Activated CD4-positive, alpha-beta T cell treated with anti-CD3 and anti-CD28 coated beads, Interleukin-2, amount 50 U/mL, for 48 hours (primary cell): Measurements from ENCODE around the gene HHAT.

Source experiments
- DNase-seq, 2 experiments: peaks; one replicate each; pipeline ENCODE4 v3.0.0-alpha.2; 2020

The HHAT gene

DNA sequence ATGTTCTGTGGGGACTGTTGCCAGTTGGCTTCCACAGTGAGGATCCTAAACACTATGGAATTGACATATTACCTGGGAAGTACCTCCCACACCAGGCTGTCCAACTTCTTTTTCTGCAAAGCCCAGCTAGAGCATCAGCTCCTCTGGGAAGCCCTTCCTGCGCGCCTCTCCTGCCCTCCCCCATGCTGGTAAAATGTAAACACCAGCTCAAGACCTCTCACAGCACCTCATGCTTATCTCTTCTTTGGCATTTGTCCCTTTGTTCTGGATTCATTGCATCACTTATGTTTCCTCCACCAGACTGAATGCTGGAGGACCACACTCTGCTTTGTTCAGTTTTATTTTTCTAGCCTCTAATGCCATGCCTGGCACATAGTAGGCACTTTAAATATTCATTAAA lies 172.1 kb downstream of the HHAT start:
- no peak for DNase-seq

DNA sequence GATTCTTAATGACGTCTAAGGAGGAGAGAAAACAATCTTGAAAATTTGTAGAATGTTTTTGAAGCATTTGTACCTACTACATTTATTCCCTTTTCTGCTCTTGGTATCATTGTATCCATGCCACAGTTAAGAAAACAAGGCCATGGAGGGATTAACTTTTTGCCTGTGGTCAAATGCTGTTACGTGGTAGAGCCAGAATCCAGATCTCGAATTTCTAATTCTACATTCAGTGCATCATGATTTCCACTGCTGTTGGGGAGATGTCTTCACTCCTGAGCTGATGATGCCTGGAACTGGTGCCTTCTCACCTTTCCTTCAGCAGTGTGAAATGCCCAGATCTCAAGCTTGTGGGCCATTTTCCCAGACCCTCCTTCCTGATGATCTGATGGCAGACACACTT lies 175.6 kb downstream of the HHAT start:
- DNase-seq, result no peak

DNA sequence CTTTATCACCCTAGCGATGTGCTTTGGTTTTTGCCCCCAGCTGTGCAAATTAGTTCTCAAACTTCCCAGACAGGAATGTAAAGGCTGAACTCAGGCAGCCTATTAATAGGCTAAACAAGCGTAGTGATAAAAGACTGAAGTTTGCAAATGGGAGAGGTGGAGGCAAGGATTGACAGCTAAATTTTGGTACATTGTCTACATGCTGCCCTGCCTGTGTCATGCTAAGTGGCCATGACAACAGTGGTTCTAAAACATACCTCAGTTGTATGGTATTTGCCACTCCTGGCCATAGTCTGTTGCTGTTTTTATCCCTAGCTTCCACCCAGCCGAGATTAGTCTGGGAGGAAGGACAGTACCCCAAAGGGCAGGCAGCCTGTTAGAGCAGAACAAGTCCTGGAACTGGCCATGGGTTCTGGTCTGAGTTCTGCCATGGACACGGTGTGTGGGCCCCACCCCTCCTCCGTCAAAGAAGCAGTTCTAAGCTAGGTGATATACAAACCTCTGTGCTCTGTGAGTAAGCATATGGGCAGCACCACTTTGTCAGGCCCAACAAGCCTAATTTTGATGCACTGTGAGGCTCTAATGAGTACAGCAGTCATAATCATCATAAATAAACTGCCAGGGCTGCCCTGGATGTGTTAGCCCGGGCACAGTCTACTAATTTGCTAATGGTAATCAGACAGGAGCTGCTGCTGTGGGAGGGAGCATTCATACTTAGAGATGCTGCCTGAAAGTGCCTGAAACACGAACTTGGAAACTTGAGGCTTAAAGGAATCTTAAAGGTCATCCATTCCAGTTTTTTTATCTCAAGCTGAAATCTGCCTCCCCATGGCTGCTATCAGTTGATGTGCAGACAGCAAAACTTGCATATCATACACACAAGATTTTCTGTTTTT lies 177.1 kb downstream of the HHAT start:
- DNase-seq, result no peak

DNA sequence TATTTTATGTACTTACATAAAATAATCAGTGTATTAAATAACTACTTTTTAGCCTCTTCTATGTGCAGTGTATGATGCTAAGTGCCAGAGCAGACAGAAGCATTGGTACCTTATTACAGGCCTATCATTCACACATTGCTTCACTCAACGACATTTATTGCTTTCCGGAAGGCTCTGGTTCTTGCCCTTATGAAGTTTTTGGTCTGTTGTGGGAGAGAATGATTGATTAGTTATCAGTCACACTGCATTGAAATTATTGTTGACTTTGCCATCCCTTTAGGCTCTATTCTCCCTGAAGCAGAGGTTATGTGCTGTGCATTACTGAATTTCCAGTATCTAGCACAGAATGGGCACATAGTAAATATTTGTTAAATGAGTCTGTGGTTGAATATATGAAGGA lies 178.0 kb downstream of the HHAT start:
- no peak for DNase-seq

DNA sequence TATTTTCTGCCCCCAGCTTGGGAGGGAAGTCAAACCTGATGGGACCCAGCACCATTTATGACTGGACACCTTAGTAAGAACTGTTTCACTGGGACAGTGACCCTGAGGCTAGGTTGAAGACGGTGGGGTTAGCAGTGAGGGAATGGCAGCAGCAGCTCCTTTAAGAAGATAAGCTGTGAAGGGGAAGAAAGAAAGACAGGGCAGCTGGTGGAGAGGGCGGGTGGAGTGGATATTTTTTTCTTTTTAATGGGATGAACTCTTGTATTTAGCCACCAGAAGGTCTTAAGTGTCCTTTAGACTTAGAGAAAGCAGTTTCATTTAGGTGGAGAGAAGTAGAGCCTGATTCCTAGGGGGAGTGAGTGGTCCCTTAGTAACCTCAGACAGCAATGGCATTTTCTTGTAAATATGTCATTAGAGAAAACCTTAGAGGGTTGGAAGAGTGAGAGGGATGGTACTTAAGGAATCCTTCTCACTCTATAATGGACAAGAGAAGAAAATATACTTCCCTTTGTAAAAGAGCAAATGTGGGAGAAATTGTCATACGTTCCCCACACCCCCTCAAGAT lies 187.5 kb downstream of the HHAT start:
- DNase-seq, result no peak

DNA sequence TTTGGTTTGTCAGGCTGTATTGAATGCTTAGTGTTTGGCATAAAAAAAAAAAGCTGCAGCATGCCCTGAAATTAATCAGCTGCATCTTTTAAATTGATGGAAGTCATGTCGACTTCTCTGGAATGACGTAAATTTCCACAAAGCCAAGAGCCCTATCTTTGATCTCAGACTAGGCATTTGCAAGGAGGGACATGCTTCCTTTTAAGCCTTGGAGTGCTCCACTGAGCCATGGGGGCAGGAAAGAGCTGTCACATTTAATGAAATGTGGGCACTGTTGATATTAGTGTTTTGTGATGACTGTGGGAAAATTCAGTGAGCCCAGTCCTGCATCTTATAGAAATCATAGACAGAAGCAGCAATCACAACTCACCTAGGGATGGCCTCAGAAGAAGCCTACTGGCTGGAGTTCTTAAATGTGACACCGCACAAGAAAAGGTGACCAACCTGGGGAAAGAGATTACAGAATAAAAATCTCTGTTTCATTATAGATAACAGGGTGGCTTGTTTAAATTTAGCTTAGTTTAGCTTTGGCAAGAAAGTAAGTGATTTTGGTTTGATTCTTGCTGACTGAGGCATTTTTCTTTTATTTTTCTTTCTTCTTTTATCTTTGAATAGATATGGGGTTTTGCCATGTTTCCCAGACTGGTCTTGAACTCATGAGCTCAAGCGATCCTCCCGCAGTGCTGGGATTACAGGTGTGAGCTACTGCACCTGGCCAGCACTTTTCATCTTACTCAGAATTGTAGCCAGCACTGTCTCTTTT lies 188.2 kb downstream of the HHAT start:
- no peak for DNase-seq

DNA sequence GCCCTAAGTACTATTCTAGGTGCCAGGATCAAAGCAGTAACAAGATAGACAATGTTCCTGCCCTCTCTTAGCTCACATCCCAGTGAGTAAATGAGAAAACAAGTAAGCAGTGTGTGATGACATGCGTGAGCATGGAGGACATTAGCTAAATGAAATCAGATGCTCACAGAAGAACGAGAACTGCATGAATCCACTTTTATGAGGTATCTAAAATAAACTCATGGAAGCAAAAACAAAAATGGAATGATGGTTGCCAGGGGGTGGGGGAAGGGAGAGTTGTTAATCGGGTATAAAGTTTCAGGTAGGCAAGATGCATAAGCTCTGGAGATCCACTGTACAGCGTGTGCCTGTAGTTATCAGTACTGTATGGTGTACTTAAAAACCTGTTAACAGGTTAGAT lies 195.1 kb downstream of the HHAT start:
- no peak for DNase-seq

DNA sequence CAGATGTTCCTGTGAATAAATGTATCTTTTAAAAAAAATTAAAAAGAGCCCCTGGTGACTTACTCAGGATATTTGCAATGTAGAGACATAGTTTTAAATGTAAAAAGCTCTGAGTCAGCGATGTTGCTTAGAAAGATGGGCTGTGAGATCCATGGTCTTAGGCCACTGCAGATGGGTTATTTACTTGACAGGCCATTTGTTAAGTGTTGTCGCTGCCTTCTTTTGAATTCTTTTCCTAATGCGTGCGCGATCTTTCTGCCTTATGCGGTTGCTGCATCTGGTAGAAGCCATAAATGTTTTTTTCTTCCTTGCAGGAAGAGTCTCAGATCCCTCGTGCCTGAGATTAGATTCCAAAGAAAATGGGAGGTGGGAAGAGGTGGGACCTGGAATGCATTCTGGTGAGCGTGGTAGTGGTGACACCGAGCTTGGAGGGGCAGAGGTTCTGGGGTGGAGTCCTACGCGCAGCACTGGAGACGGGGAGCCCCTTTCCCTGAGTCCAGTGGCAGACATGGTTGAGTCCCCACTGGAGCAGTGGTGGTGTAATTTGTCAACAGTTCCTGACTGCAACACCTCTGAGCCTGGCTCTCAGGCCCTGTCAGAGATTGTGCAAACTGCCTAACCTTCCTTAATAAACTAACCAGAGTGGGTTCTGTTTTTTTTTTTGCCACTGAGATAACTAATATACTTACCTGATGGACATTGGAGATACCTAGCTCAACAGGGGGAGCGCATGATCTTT lies 197.2 kb downstream of the HHAT start:
- DNase-seq, result no peak

DNA sequence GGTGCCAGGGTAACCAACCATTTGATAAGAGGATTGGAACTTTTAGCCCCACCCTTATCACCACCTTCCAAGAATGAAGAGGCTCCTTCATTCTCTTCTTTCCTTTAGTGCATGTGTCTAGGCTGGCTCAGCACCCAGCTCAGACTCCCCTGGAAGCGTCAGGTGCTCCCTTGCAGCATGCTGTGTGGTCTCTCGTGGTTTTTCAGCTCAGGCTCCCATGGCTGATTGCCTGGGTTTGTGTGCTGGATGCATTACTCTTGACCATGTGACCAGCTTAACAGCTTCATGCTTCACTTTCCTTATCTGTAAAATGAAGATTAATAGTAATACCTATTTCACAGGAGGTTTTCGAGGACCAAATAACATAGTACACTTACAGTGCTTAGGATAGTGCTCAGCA lies 198.4 kb downstream of the HHAT start:
- DNase-seq, result no peak

DNA sequence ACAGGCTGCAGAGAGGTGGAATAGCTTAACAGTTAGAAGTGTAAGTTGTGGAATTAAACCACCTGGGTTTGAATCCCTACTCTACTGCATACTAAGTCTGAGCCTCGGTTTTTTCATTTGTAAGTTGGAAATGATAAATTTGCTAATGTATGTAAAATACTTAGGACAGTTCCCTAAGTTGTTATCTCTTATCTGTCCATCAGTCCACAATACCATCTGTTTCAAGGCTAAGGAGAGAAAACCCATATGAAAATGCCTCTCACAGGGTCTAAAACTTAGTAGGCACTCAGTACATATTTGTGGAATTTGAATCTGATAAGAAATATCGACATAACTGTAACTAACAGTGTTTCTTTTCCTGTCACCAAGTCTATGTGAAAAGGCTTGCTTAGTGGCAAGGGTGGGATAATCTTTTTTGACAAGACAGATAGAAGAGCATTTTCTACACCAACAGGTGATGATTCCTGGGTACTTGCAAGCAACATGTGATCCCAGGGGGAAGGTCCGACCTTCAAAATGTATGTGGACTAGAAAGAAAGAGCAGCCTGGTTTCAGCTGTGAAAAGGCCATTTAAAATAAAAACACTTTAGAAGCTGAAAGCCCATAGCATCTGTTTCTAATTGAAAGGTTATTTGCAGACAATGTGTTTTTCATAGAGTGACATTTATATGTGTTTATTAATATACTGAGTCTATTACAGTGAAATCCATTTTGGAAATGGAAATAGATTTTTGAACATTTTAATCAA lies 202.9 kb downstream of the HHAT start:
- DNase-seq, result no peak

DNA sequence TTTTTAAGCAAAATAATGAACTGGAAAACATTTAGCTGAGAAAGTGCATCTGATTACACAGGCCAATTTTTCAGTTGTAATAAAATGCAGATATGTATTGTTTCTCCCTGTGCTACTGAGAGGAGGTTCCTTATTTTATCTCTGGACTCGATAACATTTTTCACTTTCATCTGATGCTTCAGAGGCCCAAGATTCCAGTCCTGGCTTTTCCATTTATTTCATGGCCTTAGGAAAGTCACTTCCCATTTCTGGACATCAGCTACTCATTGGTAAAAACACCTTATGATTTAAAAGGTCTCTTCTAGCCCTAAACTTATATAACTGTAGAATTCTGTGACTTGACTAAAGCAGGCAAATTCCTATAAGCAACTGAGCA lies 203.5 kb downstream of the HHAT start:
- no peak for DNase-seq

DNA sequence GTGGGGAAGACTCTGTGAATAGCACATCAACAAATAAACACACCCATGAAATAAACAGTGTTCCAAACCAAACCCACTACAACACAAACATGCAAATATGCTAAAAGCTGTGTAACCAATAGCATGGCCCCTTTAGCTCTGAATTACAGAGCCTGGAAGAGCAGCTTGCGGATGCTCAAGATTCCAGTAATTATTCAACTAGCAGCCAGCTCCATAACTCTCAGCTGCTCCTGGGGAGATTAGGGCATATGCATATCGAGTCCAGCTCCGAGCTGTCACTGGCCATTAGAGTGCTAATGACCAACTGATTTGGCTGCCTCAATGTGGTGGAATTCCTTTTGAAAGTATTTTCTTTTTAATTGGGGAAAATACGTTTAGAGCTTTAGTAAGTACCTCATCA lies 207.1 kb downstream of the HHAT start:
- no peak for DNase-seq

DNA sequence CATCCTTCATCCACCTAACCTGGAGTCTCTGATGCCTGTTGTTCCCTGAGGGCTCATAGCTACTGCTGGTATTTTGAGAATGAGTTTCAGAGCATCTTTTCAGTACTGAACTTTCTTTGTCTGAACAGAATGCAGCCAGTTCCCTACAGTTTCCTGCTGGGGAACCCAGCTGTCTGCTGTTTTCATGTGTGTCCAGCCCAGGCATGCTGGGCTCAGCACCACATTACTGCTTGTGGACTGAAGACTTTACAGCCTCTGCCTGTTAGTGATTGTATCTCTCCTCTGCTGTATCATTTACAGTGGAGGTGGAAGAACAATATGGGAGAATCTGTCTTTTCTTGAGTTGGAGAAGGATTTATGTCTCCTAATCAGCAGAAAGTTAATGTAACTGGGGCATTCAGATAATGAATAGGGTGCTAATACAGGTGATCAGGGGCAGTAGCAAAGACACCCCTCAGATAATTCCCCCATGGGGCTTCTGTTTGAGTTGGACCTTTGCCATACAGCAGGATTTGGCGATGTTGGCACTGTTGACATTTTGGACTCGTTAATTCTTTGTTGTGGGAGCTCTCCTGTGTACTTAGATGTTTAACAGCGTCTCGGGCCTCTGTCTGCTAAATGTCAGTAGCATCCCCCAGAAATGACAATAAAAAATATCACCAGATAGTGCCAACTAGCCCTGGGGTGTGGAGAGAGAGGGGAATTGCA lies 207.7 kb downstream of the HHAT start:
- DNase-seq, result no peak

DNA sequence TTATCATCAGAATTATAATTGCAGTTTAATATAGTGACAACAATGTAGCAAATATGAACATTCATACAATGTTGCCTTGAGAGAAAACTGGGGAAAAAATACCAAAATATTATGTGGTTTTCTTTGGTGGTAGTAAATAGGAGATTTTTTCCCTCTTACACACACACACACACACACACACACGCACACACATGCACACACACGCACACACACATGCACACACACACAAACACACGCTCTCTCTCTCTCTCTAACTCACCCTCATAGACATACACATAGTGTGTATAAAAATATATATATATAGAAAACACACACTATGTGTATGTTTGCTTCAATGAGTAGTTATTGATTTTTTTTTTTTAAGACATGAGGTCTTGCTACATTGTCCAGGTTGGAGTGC lies 211.6 kb downstream of the HHAT start:
- no peak for DNase-seq

DNA sequence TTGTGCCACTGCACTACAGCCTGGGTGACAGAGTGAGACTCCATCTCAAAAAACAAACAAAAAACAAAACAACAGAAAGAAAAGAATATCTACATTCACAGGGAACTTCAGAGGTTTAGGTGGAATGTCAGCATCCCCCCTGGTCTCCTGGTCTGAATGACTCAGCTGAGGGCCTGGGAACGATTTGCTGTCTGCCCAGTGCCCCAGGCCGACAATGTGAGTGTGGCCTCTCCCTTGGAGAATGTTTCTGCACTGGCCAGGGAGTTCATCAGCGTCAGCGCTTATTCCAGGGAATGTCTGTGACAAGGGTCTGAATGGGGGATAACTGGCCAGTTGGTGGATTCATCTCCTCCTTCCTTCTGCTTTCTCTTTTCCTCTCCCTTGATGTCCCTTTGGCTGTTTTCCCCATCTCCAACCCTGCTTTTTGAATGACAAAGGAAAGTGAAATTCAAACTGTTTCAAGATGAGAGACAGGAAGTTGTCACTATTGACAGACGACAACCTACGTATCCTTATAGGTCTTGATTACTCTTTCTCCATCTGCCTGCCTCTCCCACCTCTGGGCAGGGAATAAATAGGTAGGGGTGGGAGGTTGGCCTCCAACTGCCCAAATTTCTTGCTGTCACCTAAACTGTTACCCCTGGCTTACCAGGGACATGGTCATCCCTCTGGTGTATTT lies 213.1 kb downstream of the HHAT start:
- DNase-seq, result no peak

DNA sequence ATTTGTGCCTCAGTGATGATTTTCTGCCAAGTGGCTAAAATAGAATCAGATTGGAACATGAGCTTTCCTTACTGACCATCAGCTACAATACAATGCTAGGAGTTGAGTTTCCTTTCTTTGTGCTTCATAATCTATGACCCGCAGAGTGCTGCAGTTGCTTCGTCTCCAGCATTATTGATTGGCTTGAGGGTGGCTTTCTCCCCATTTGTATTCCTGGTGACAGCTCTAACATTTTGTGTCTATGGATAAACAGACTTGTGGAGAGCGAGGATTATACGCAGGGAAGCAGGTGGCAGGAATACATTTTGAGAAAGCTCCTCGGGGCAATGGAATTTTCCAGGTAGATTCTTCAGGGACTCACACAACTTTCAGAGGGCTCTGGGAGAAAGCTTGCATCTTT lies 223.2 kb downstream of the HHAT start:
- no peak for DNase-seq

DNA sequence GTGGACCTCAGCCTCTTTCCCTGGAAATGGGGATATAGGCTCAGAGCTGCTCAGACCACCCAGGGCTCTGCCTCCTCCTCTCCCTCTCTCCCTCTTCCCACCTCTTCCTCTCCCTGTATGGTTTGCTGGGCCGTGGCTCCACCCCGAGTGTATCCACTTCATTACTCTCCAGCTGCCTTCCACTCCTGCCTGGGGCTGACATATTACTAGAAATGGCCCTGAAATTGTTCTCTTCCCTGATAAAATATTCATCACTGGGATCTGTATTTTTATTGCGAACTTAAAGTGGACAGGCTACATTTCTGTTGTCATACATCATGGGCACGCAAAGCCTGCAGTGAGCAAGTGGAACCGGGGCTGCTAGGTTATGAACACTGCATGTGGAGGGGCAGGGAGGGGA lies 225.0 kb downstream of the HHAT start:
- no peak for DNase-seq

DNA sequence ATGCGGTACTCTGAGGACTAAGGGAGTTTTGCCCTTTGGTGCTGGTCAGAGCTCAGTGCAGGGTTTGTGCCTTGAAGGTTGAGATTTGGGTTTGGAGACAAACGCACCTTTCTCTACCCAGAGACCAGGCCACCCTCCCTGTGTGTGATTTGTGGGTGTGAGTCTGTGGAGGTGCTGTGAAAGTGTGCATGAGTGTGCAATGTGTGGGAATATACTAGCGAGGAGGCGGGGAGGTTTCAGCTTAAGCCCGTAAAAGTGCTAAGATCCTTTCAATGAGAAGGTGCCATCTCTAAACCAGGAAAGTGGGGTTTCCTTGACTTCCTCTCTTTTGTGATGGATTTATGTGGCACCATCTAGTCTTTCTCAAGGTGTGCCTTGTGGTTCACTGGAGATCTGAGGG lies 225.7 kb downstream of the HHAT start:
- DNase-seq, result no peak

DNA sequence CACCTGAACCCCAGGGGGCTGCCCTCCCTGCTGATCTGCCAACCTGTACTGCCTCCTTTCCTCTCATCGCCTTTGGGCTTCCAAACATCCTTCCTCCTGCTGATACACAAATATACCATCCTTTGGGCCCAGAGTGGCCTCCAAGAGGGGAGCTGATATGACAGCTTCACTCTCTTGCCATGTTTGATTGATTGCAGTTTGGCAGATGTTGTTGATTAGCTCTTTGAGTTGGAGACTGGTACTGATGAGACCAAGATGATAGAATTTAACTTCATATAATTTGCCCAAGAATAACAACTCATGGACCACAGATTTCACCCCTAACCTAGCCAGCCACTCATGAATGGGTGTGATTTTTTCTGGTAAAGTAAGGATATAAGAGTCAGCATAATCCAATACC lies 227.8 kb downstream of the HHAT start:
- DNase-seq, result no peak

DNA sequence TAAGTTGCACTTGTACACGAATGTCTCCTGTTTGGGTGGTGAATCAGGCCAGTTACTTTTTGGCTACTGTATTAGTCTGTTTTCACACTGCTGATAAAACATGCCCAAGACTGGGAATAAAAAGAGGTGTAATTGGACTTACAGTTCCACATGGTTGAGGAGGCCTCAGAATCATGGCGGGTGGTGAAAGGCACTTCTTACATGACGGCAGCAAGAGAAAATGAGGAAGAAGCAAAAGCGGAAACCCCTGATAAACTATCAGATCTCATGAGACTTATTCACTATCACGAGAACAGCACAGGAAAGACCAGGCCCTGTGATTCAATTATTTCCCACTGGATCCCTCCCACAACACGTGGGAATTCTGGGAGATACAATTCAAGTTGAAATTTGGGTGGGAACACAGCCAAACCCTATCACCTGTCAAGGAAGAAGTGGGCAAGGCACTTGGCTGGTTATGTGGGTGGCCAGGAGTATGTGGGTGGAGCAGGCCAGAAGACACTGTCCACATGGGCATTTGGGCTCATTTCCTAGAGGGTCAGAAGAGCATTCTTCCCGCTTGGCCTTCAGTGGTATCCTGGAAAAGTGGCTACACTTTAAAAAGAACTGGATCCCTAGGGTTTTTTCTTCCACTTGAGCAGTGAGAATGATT lies 228.8 kb downstream of the HHAT start:
- DNase-seq, result no peak

DNA sequence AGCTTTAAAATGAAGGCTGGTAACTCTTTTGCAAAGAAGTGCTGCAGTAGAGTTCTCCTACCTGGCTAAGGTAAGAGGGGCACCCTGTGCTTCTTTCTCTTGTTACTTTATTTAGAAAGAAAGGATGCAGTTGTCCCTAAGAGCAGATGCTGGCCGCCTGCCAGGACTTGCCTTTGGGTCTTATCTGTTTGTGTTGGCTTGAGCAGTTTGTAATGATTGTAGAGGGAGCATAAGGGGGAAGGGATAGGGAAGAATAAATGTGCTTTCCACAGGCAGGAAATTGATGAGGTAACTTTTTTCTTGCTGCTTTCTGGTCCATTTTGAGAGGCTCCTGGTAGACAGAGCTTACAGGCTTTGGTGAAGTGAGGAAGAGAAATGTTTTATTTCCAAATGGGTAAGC lies 229.6 kb downstream of the HHAT start:
- DNase-seq, result no peak
